Bone marrow (tissue), 2 donors: ENCODE data around the gene PAQR5.

Experiments
- DNase-seq, 2 donors: peaks; one replicate each; lab custom pipeline; 2025; lab: John Stamatoyannopoulos, UW

The PAQR5 gene

DNA sequence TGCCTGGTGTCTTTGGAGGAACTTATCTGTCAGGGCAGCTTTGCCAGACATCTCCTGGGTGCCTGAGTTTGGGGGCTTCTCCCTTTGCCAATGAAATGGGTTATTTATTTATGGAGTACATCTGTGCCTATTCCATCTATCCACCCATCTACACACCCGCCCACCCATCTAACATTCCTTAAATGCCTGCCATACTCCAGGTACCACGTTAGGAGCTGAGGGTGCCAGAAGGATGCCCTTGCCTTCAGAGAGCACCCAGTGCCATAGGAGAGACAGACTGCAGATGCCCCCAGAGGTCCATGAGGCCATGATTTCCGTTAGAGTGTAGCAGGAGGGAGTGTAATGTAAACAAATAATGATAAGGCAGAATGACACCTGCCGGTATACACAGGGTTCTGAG, 93.6 kb downstream of the PAQR5 start:
- no peak for DNase-seq

DNA sequence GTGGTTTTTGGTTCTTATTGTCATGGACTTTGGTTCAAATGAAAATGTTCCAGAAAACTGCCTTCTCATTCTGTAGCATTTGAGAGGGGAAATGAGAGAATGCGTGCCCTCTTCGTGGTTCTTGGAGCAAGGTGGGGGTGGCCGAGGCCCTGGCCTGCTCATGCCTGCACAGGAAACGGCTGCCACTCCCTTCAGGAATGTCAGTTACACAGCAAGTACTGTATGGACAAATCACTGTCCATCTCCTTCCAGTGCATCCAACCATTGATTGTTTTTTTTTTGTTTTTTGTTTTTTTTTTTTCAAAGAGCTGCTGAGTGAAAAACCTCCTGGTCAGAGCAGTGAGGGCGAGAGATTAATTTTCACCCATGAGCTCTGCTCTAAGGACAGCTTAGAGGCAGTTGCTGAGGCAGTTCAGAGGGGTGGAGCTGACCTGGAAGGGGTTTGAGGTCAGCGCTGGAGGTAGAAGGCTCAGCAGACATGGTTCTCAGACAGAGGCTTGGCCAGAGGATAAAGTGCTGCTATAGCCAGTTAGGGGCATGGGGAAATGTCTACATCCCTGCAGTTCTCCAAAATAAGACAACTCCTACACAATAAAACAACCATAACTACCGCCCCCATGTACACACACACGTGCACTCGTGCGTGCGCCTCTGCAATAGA, 95.2 kb downstream of the PAQR5 start:
- DNase-seq = no peak

DNA sequence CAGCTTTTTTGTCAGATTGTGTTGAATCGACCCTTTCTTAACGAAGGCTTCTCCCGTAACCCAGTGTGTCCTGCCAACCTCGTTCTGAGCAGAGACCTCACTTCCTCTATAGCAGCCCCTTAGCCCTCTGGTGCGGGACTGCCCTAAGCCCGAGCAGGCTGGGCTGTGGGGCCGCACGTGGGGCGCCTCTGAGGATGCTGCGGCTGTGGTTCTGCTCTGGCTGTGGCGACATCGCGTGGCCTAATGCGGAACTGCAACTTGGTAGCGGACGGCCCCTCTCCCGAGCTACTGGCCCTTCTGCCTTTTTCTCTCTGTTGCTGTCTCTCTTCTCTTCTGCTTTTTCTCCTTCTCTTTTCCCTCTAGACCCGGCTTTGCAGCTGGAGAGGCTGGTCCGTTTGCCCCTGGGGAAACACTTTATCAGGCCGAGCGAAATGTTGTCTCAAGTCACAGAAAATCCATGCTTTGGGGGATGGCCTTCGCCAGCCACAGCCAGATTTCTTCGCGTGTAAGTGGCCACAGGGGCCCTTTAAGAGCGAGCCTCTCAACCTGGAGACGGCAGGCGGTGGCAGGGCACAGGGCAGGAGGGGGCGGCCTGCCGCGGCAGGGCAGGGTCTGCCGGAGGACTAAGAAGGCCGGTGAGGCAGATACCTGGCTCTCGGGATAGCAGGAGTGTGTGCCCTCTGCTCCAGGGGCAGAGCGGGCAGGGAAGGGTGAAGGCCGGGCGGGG, 96.0 kb downstream of the PAQR5 start:
- DNase-seq = peak; percentile 61 to 67

DNA sequence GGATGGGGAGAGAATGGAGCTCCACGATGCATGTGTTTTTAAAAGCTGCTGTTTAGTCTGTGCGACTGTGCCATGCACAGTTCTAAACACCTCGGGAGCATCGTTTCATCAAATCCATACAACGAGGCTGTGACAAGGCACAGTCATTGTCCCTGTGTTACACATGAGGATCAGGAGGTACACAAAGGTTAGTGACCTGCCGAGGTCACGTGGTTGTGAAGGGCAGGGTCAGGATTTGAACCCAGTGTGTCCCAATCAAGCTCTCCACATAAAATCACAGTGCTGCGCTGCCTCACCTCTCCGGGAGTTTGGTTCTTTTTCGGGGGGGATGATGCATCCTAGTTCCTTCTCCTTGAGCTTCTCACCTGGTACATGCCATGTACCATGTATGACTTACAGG, 96.7 kb downstream of the PAQR5 start:
- DNase-seq = no peak

DNA sequence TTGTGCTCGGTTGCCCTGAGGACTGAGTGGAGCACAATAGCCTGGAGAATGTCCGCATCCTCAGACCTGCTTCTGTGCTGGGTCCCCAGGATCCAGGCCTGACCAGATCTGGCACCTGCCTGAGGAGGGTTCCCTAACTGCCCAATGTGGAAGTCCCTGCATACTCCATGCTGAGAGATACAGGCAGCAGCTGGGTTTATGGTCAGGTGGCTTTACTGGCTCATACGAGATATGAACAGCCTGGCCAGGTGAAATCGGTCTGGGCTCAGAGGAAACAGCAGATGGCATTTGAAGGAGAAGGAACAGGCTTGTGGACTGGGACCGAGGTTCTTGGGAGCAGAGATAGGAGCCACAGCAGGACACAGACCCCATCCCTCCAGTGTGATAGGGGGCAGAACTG, 97.3 kb downstream of the PAQR5 start:
- no peak for DNase-seq

DNA sequence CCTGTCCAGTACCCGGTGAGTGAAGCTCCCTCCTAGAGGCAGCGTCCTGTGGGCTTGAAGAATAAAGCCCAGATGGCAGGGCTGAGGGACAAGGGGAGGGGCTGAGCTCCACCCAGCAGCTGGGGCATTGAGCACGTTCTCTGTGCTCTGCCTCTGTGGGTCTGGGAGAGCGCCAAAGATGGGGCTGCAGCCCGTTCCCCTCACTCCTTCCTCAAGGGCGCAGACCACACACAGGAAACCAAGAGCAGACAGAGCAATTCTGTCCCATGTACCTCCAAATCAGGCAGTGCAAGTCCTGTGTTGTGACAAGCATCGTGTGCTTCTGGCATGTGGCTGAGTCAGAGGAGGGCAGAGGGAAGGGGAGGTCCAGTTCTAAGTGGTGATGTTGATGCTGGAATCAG, 99.8 kb downstream of the PAQR5 start:
- DNase-seq = peak in 1 of 2 donors; percentile 92

DNA sequence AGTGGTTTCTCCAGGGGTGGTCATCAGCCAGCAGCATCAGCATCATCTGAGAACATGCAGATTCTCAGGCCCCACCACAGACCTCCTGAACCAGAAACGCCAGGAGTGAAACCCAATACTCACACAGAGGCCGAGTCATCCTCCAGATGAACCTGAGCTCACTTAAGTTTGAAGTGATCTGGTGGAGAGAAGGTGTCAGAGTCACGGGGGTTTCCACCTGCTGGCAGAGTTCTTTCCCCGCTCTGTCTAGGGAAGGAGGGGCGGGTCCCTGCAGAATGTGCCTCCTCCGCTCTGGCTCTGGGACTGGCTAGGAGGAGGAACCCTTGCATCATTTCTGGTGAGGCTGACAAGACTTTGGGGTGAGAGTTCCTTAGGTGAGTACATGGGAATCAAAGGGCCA, 102.1 kb downstream of the PAQR5 start:
- DNase-seq = no peak

DNA sequence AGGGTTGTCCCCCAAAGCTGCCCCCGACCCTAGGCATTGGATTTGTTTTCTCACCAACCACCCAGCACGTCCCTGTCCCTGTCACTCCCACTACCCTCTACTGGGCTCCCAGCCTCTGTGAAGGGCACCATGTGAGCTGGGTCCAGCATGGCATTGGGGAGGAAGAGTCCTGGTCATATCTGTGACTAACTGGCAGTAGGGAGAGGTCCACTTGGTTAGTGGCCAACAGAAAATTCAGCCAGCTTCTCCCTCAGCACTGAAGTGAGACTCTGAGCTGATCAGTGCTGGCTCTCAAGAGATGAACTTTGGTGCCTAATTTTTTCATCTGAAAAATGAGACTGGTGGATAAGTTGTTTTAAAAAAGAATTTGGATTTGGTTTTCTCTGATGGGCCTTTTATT, 104.1 kb downstream of the PAQR5 start:
- DNase-seq = no peak

DNA sequence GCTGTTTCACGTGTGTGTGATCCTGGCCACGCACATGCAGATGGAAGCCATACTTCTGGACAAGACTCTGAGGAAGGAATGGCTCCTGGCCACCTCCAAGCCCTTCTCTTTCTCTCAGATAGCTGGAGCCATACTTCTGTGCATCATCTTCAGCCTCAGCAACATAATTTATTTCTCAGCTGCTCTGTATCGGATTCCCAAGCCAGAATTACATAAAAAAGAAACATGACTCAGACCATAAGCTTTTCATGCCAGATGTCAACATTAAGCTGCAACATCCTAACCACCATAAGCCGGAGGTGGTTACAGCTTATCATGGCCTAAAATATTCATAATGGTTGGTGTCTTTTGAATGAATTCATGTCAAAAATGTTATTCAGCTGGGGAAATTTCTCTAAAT, 104.9 kb downstream of the PAQR5 start:
- no peak for DNase-seq

DNA sequence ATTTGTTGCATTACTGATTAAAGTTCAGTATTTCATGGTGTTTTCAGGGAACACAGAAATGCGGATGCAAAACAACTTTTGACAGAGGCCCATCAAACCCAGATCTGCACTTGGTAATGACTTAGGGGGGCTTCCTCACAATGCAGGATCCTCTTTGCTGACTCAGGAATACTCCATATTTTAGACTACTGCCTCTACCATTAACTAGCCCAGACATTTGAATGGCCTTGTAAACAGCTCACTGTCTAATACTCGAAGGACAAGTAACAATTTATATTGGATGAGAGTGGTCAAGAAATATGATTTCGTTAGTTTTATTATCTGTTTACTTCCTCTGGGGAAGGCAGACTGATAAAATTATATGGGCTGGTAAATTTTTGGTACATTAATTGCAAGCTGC, 106.4 kb downstream of the PAQR5 start:
- DNase-seq = no peak

DNA sequence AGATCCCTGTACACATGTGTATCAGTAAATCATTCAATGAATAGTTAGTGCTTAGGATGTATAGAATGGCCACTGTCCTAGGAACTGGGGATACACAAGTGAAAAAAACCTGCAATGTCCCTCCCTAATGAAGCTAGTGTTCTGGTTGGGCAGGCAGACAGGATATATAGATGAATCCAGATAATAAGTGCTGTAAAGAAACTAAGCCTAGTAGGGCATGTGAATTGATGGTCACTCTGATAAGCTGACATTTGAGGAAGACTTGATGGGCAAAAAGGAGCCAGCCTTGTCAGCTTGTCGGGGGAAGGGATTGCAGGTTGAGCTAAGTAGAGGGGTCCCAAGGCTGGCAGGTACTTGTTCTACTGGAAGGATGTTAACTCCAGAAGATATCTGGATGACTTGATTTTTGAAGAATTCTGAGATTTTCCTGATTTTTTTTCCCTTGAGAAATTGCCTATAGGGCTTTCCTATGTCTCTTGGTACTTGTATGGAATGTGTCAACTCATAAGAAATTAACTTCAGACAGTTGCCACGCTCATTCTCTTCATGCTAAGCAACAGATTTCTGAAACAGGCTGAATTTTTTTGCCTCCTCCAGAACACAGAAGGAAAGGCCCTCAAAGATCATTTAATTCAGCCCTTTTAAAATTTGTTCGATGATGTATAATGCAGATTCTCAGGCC, 109.1 kb downstream of the PAQR5 start:
- no peak for DNase-seq

DNA sequence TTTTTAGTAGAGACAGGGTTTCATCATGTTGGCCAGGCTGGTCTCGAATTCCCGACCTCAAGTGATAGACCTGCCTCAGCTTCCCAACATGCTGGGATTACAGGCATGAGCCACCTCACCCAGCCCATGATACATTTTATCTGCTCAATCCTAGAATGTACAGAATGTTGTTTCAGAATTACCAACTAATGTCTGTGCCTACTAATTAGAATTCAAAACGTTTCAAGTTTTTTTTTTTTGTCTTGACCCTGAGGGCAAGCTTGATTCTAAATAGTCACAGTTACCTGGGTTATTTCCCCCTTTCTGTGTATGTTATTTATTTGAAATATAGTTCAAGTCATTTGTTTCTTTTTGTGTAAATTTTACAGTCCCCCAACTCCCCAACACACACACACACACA, 110.1 kb downstream of the PAQR5 start:
- DNase-seq = no peak

DNA sequence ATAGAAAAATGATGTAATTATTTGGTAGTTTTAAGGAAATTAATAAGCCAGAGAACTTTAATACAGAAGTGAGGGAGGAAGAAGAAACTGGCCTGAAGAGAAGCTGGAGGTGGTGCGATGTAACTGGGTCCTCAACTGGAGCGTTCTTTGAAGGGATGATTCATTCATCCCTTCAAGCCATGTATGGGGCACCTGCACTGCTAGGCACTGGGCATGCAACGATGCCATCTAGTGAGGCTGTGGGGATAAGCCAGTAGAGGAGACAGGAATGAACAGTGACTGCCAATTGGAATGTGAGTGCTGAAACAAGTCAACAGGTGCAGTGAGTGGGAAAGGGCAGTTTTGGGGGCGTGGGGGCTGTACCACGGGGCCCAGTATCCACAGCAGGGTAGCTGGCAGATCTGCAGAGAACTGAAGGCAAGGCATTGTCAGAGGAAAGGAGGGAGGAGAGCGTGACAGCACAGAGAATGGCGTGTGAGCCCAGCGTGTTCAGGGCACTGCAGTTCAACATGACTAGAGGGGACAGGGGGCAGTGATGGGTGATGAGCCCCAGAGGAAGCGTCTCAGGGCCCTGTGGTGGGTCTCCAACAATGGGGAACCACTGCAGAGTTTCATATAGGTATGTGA, 111.6 kb downstream of the PAQR5 start:
- peak in 1 of 2 donors; percentile 51 for DNase-seq

DNA sequence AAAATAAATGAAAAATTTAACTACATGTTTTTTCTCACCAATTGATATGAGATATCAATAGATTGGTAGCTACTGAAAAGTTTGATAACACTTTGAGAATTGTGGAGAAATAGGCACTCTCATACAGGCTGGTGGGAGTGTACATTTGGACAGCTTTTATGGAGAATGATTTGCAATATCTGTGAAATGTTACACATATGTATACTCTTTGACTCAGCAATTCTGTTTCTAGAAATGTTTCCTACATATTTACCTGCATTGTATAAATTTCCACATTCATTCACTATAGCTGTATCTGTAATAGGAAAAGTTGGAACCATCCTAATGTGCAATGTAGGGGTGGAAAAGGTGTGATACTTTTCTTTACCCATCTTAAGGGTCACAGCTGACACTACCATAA, 113.6 kb downstream of the PAQR5 start:
- DNase-seq = no peak

DNA sequence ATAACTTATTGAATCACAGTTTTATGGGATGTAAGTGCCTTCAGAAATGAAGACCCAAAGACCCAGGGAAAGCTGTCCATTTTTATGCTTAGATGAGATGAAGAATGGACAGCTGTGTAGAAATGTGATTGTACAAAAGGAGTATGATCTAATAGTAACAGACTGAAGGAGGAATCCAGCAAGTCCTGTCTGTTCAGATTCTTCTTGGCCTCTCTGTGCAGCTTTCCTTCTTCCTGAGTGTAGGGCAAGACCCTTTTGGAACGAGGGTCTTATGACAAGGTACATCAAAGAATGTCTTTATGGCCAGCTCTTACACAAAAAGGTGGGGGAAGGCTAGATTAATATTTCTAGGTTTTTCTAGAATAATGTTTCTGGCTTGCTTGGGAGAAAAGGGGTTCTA, 114.0 kb downstream of the PAQR5 start:
- DNase-seq = no peak

DNA sequence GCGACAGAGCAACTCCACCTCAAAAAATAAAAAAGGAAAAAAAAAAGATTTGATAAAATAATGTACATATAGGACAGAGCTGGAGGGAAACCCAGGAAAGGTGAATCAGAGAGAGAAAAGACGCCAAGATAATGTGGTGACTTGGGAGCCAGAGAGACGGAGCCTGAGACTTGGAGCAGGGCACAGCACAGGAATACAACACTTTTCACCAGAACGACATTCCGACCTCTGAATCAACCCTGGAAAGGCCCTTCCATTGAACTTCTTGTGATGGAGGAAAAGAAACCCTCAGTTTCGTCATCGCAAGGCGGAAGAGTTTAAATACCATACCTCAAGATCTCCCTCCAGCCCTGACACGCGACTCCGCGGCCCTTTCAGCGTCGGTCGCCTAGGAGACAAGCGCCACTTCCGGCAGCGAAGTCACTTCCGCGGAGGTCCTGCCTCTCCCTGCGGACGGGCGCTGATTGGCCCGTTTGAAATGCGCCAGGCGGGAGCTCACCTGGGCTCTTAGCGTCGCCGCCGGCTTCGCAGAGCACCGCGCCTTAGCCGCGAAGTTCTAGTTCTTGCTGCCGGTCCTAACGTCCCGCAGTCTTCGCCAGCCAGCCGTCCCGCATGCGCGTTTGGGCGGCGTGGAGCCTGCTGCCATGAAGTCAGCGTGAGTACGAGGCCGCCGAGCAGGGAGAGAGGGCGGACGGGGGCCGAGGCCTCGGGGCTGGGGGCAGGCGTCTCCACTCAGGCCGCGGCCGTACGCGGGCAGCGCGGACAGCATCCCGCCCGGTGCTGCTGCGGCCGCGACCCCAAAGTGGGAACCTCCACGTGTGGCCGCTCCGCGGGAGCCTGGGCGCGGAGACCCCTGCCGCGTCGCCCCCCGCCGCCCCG, 115.3 kb downstream of the PAQR5 start, which contains the start of gene KIF23:
Gene KIF23 (plus strand): TSS at position 528 of the 879 bp plus-strand sequence. CDS start 117 bp downstream, at position 645.
- peak; percentile 71 to 83 for DNase-seq

DNA sequence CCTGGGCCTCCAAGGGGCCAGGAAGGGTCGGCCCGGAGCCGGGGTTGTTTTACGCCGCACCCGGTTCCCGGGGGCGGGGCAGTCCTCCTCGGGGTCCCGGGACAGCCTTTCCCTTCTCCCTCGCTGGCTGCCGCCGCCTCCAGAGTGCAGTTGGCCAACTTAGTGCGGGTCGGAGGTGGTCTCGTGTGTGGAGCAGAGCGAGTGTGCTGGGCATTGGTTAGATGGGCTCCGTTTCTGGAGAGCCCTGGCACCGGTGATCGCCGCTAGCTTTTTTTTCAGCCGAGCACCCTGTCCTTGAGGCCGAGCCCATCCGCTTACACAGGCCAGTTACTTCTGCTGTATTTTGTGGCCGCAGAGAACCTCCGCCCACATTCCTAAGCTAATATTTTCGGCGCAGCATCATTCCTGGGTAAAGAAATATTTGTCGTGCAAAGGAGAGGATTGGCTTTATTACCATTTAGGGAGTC, 116.0 kb downstream of the PAQR5 start:
- DNase-seq = no peak

DNA sequence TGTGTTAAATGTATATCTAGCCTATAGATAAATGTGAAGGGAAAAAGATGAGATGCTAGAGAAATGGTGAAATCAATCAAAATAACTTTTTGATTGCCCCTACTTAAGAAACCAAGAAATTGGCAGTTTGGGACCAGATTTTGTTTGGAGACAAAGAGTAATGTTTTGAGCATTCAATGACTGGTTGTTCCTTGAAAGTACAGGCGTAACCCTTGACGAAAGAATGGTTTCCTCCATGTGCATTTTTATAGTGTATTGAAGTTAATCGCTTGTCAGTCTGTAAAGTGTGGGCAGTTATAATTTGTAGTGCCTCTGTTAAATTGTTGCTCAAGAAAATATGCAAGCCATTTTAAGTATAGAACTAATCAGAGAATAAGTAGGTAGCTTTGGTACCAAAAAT, 116.7 kb downstream of the PAQR5 start:
- no peak for DNase-seq

DNA sequence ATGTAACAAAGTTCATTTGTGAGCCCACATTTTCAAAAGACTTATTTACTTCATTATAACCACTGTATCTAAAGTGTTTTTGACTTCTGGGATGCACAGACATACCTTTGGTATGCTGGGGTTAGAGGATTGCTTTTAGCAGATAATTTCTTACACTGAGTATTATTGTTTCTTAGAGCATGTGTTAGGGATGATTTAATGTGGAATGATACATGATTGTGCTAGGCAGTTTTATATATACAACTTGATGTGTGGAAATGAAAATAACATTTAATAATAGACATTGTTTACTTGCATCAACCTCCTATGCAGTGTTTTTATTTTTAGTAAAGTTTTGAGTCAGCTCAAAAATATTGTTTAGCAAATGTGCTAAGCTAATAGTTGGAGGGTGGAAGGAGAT, 118.9 kb downstream of the PAQR5 start:
- no peak for DNase-seq

DNA sequence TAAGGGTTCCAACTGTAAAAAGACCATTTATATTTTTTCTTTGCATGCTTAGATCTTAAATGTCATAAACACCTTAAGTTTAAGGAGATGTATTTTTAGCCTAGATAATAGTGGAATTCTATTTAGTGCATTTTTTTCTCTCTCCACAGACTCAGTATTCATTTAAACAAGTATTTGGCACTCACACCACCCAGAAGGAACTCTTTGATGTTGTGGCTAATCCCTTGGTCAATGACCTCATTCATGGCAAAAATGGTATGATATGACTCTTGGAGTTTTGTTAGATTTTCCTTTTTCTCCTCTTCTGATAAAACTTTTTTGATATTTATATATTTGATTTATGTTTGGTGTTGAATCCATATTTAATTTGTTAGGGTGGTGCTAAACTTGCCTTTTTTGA, 122.8 kb downstream of the PAQR5 start:
- no peak for DNase-seq

DNA sequence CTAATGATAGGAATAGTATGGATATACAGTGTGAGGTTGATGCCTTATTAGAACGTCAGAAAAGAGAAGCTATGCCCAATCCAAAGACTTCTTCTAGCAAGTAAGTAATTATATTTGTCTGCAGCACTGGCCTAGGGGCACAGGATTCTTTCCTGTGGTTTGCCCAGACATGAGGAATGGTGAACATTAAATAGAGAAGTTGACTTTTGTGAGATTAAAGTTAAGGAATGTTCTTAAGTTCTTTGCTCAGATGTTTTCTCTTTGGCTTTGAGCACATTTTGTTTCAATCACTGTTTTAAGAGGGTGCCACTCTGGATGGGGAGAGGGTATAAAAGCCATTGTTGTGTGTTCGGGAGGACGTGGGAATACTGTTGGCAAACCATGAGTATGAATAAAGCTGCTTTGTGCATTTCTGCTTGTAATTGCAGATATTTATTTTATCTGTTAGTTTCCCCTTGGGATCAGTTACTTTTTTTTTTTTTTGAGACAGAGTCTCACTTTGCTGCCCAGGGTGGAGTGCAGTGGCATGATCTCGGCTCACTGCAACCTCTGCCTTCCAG, 123.7 kb downstream of the PAQR5 start:
- no peak for DNase-seq
